Adrenal gland (tissue), 5 donors: Measurements from ENCODE around the gene GPR132.
"Not testable (repeated sequence)": the region's sequence is repeated elsewhere in the genome, so short reads cannot be mapped to it uniquely, and the experiment has no call there.

Experiments
- POLR2A ChIP-seq, 2 donors: fragments of 450-650 bp; IDR thresholded peaks; one replicate each; pipeline ENCODE4 v1.6.1; 2017; ENCODE audit warnings: antibody characterized with exemption in 2 of 2, mild to moderate bottlenecking in 2 of 2, moderate library complexity in 1 of 2
- TF ChIP-seq, protein P1 (sequence below), 6 experiments: fragments of 450-650 bp in 4 of 6; fragments of 200-600 bp in 2 of 6; sonication (generic) in 1 of 6; IDR thresholded peaks; 1 replicate in 5 of 6; 2 replicates in 1 of 6; pipeline versions ENCODE4 v1.5.1 to v1.8.0; 2016 to 2021; ENCODE audit warnings: antibody characterized with exemption in 6 of 6, mild to moderate bottlenecking in 2 of 6, moderate library complexity in 1 of 6
- donor health status: DM: no; HTN: no; CAD: no.

DNA sequence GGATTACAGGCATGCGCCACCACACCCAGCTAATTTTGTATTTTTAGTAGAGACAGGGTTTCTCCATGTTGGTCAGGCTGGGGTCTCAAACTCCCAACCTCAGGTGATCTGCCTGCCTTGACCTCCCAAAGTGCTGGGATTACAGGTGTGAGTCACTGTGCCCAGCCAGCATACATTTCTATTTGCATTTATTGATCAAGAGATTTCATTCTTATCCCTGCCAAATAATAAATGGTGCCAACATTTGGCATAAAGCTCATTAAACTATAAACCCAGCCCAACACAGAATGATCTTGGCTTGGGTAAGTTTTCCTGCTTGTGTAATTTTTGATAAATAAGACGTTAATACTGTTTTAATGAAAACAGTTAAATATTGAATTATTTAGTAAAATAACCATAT lies 29.6 kb downstream of the GPR132 start:
- TF ChIP-seq, protein P1, sequence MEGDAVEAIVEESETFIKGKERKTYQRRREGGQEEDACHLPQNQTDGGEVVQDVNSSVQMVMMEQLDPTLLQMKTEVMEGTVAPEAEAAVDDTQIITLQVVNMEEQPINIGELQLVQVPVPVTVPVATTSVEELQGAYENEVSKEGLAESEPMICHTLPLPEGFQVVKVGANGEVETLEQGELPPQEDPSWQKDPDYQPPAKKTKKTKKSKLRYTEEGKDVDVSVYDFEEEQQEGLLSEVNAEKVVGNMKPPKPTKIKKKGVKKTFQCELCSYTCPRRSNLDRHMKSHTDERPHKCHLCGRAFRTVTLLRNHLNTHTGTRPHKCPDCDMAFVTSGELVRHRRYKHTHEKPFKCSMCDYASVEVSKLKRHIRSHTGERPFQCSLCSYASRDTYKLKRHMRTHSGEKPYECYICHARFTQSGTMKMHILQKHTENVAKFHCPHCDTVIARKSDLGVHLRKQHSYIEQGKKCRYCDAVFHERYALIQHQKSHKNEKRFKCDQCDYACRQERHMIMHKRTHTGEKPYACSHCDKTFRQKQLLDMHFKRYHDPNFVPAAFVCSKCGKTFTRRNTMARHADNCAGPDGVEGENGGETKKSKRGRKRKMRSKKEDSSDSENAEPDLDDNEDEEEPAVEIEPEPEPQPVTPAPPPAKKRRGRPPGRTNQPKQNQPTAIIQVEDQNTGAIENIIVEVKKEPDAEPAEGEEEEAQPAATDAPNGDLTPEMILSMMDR (IDR thresholded peaks at IDR 0.05): not testable (repeated sequence)
- not testable (repeated sequence) for TF ChIP-seq POLR2A (IDR thresholded peaks at IDR 0.05)
